K562 (cell line): Measurements from ENCODE around the gene CCT5. TPM values are rescaled to one million over a fixed set of nuclear protein-coding genes. Genes with fewer than 3 reads are reported as not detected.

Experiments
- BHLHE40 ChIP-seq: IDR thresholded peaks from 2 replicates; pipeline ENCODE4 v1.6.1; 2011; ENCODE audit warnings: low read length, improper control_type of control experiment
- CHD1 ChIP-seq: fragments of 200-600 bp; sonication (generic); IDR thresholded peaks from one replicate; pipeline ENCODE4 v1.6.1; 2012; ENCODE audit warnings: mild to moderate bottlenecking, moderate library complexity, low read length, inconsistent platforms
- FOXA1 ChIP-seq: fragments of 450-650 bp; IDR thresholded peaks from 2 replicates; pipeline ENCODE4 v1.6.1; 2016; ENCODE audit warnings: mild to moderate bottlenecking, borderline replicate concordance
- FOXA3 ChIP-seq, 2 experiments: fragments of 450-650 bp in 1 of 2; sonication (generic) in 1 of 2; formaldehyde crosslinking; IDR thresholded peaks in 1 of 2; conservative IDR thresholded peaks in 1 of 2; 2 replicates each; pipeline versions ENCODE4 v1.4.0 to v1.8.0; 2020 to 2022; ENCODE audit warnings: mild to moderate bottlenecking in 2 of 2, missing genetic modification reagents in 1 of 2
- NRF1 ChIP-seq, 2 experiments: fragments of 450-650 bp; IDR thresholded peaks in 1 of 2; conservative IDR thresholded peaks in 1 of 2; 2 replicates each; pipeline ENCODE4 v1.6.1; 2014; ENCODE audit warnings: mild to moderate bottlenecking in 2 of 2
- PHF8 ChIP-seq: fragments of 200-600 bp; sonication (generic); IDR thresholded peaks from 2 replicates; pipeline ENCODE4 v1.6.1; 2012; ENCODE audit warnings: mixed run types, mild to moderate bottlenecking, inconsistent platforms, low read length, moderate library complexity, borderline replicate concordance
- SAFB ChIP-seq: fragments of 200-400 bp; formaldehyde crosslinking; IDR thresholded peaks from 2 replicates; pipeline ENCODE4 v1.6.1; 2017; ENCODE audit warnings: low read depth, low read length, borderline replicate concordance
- SMARCC2 ChIP-seq: fragments of 450-650 bp; IDR thresholded peaks from 2 replicates; pipeline ENCODE4 v1.6.1; 2017; ENCODE audit warnings: antibody characterized with exemption, moderate library complexity, mild to moderate bottlenecking, low read depth
- SP2 ChIP-seq: IDR thresholded peaks from 2 replicates; pipeline ENCODE4 v1.6.1; 2011; ENCODE audit warnings: mild to moderate bottlenecking, low read depth, low read length, moderate library complexity; ENCODE audit not compliant: poor library complexity, severe bottlenecking; ENCODE audit errors: extremely low read depth
- SUPT5H ChIP-seq: fragments of 450-650 bp; IDR thresholded peaks from 2 replicates; pipeline ENCODE4 v1.6.1; 2016
- TCFL5 ChIP-seq: fragments of 250-450 bp; sonication (Bioruptor Pico); conservative IDR thresholded peaks from 2 replicates; pipeline ENCODE4 v1.6.1; 2021; ENCODE audit warnings: mild to moderate bottlenecking, moderate library complexity, matching md5 sums
- USF2 ChIP-seq: sonication (generic); formaldehyde crosslinking; IDR thresholded peaks from 2 replicates; pipeline ENCODE4 v1.5.0; 2020; ENCODE audit warnings: missing genetic modification reagents
- ZHX1 ChIP-seq: fragments of 150-350 bp; conservative IDR thresholded peaks from 2 replicates; pipeline ENCODE4 v1.6.1; 2014; ENCODE audit warnings: low read length
- ZNF146 ChIP-seq: IDR thresholded peaks from one replicate; pipeline ENCODE4 v1.6.1; 2018; ENCODE audit warnings: missing compliant biosample characterization; ENCODE audit not compliant: unreplicated experiment
- ZNF212 ChIP-seq: fragments of 450-650 bp; formaldehyde crosslinking; IDR thresholded peaks from 2 replicates; pipeline ENCODE4 v1.4.0; 2020; ENCODE audit warnings: mild to moderate bottlenecking
- ZNF280A ChIP-seq: fragments of 450-650 bp; IDR thresholded peaks from 2 replicates; pipeline ENCODE4 v1.6.1; 2018; ENCODE audit warnings: mild to moderate bottlenecking, low read depth; ENCODE audit not compliant: partially characterized antibody
- polyA plus RNA-seq, 8 experiments: library from polyadenylated mRNA; depleted of rRNA in 4 of 8; stranded (reverse) in 5 of 8; unstranded in 3 of 8; fragments of >200 nt; fragmentation: Nextera tagmentation in 2 of 8; fragmentation: Illumina TruSeq in 1 of 8; extraction: Ambion mirVana in 2 of 8; extraction: Trizol in 1 of 8; gene quantifications; 2 replicates each; pipeline versions ENCODE4 v1.2.1 to v1.2.3, GENCODE V29; 2011 to 2014; ENCODE audit warnings: inconsistent platforms in 1 of 8, missing spikeins in 1 of 8
- total RNA-seq, 7 experiments: library from RNA; depleted of rRNA in 6 of 7; stranded (reverse); fragments of >200 nt in 6 of 7; fragmentation: Illumina TruSeq in 2 of 7; extraction: Trizol in 2 of 7; gene quantifications; 2 replicates each; pipeline versions ENCODE4 v1.2.1 to v1.2.3, GENCODE V29; 2011 to 2021; ENCODE audit warnings: low replicate concordance in 1 of 7
- TF ChIP-seq, protein P1 (sequence below): fragments of 450-650 bp; formaldehyde crosslinking; IDR thresholded peaks from 2 replicates; pipeline ENCODE4 v1.4.0; 2020; ENCODE audit warnings: mild to moderate bottlenecking, moderate library complexity
- TF ChIP-seq, protein P2 (sequence below): fragments of 250-450 bp; sonication (Bioruptor Pico); IDR thresholded peaks from 2 replicates; pipeline ENCODE4 v1.8.0; 2022; ENCODE audit warnings: inconsistent platforms

CCT5 gene
- total and polyA plus RNA-seq, 9 of the 15 experiments (the other 6 are each of a cell fraction or from before 2014, with no cell fraction given), result 782 to 1,606 (median 1,153) TPM

GRCh38 chr5:10307206-10308148, 57.4 kb downstream of the CCT5 start, which contains the start of gene CMBL (continued):
- TF ChIP-seq USF2 (CRISPR knock-in tag) (no peak), TCFL5 (CRISPR knock-in tag) (no peak), CHD1 (peak; percentile 42), ZNF280A (no peak), PHF8 (peak; percentile 79; the same call in 1 of the 2 replicates), BHLHE40 (no peak; the same call in 1 of the 2 replicates), SMARCC2 (no peak), SP2 (no peak), FOXA3 (CRISPR knock-in tag; conservative IDR thresholded peaks at IDR 0.05 in 1 of 2, IDR thresholded peaks at IDR 0.05 in 1 of 2) (peak in 1 of 2 experiments; percentile 11; a peak in 1 of 4 replicates), SUPT5H (peak; percentile 88), SAFB (peak; percentile 92), NRF1 (conservative IDR thresholded peaks at IDR 0.05 in 1 of 2, IDR thresholded peaks at IDR 0.05 in 1 of 2) (peak; percentile 87 to 89), ZNF146 (CRISPR knock-in tag) (no peak), ZNF212 (CRISPR knock-in tag) (no peak), ZHX1 (no peak), FOXA1 (no peak)
- TF ChIP-seq, protein P1, sequence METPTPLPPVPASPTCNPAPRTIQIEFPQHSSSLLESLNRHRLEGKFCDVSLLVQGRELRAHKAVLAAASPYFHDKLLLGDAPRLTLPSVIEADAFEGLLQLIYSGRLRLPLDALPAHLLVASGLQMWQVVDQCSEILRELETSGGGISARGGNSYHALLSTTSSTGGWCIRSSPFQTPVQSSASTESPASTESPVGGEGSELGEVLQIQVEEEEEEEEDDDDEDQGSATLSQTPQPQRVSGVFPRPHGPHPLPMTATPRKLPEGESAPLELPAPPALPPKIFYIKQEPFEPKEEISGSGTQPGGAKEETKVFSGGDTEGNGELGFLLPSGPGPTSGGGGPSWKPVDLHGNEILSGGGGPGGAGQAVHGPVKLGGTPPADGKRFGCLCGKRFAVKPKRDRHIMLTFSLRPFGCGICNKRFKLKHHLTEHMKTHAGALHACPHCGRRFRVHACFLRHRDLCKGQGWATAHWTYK (CRISPR knock-in tag), result peak; percentile 41; the same call in 1 of the 2 replicates
- TF ChIP-seq, protein P2, sequence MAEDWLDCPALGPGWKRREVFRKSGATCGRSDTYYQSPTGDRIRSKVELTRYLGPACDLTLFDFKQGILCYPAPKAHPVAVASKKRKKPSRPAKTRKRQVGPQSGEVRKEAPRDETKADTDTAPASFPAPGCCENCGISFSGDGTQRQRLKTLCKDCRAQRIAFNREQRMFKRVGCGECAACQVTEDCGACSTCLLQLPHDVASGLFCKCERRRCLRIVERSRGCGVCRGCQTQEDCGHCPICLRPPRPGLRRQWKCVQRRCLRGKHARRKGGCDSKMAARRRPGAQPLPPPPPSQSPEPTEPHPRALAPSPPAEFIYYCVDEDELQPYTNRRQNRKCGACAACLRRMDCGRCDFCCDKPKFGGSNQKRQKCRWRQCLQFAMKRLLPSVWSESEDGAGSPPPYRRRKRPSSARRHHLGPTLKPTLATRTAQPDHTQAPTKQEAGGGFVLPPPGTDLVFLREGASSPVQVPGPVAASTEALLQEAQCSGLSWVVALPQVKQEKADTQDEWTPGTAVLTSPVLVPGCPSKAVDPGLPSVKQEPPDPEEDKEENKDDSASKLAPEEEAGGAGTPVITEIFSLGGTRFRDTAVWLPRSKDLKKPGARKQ (CRISPR knock-in tag), result no peak
